Trophoblast cell (in vitro differentiated cells and primary cell): ENCODE results near the gene AKR1A1.
"Not testable (repeated sequence)": the region's sequence is repeated elsewhere in the genome, so short reads cannot be mapped to it uniquely, and the experiment has no call there.

Experiments
- DNase-seq, 2 donors: peaks; one replicate each; pipeline ENCODE4 v3.0.0-alpha.2; 2016
- H2AFZ ChIP-seq: 2 replicates; pipeline ENCODE4 v1.6.1; 2013; ENCODE audit warnings: low read length, moderate library complexity, mild to moderate bottlenecking; ENCODE audit not compliant: insufficient read depth, poor library complexity
- H2AK5ac ChIP-seq: 2 replicates; pipeline ENCODE4 v1.6.1; 2013; ENCODE audit warnings: mild to moderate bottlenecking, low read length
- H2BK120ac ChIP-seq: 2 replicates; pipeline ENCODE4 v1.6.1; 2013; ENCODE audit warnings: low read length, mild to moderate bottlenecking, moderate library complexity; ENCODE audit not compliant: insufficient read depth, poor library complexity
- H2BK12ac ChIP-seq: 2 replicates; pipeline ENCODE4 v1.6.1; 2013; ENCODE audit warnings: mild to moderate bottlenecking, low read length, moderate library complexity
- H2BK5ac ChIP-seq: 2 replicates; pipeline ENCODE4 v1.6.1; 2013; ENCODE audit warnings: low read length, low read depth, moderate library complexity, mild to moderate bottlenecking; ENCODE audit not compliant: poor library complexity
- H3K14ac ChIP-seq: 2 replicates; pipeline ENCODE4 v1.6.1; 2013; ENCODE audit warnings: mild to moderate bottlenecking, low read length
- H3K18ac ChIP-seq: 2 replicates; pipeline ENCODE4 v1.6.1; 2013; ENCODE audit warnings: mild to moderate bottlenecking, low read length
- H3K23ac ChIP-seq: 2 replicates; pipeline ENCODE4 v1.6.1; 2013; ENCODE audit warnings: low read length
- H3K27ac ChIP-seq: 2 replicates; pipeline ENCODE4 v1.5.1; 2013; ENCODE audit warnings: low read depth, mild to moderate bottlenecking, inconsistent platforms, low read length, moderate library complexity
- H3K27me3 ChIP-seq: 2 replicates; pipeline ENCODE4 v1.6.1; 2013; ENCODE audit warnings: inconsistent platforms, mild to moderate bottlenecking, low read length, moderate library complexity; ENCODE audit not compliant: insufficient read depth
- H3K36me3 ChIP-seq, 2 experiments: 1 replicate in 1 of 2; 2 replicates in 1 of 2; pipeline ENCODE4 v1.6.1; 2013; ENCODE audit warnings: low read length in 2 of 2, mild to moderate bottlenecking in 2 of 2, moderate library complexity in 1 of 2; ENCODE audit not compliant: insufficient read depth in 2 of 2, control insufficient read depth in 1 of 2
- H3K4ac ChIP-seq: 2 replicates; pipeline ENCODE4 v1.6.1; 2013; ENCODE audit warnings: low read depth, mild to moderate bottlenecking, low read length, moderate library complexity
- H3K4me1 ChIP-seq, 2 experiments: 1 replicate in 1 of 2; 2 replicates in 1 of 2; pipeline ENCODE4 v1.6.1; 2013; ENCODE audit warnings: low read length in 2 of 2, mild to moderate bottlenecking in 2 of 2, moderate library complexity in 1 of 2; ENCODE audit not compliant: insufficient read depth in 2 of 2, control insufficient read depth in 1 of 2
- H3K4me2 ChIP-seq: 2 replicates; pipeline ENCODE4 v1.6.1; 2013; ENCODE audit warnings: inconsistent platforms, mild to moderate bottlenecking, low read length, moderate library complexity
- H3K4me3 ChIP-seq: 2 replicates; pipeline ENCODE4 v1.5.1; 2013; ENCODE audit warnings: mild to moderate bottlenecking, low read depth, low read length, inconsistent platforms
- H3K79me1 ChIP-seq: one replicate; pipeline ENCODE4 v1.6.1; 2013; ENCODE audit warnings: low read length
- H3K79me2 ChIP-seq: 2 replicates; pipeline ENCODE4 v1.6.1; 2013; ENCODE audit warnings: low read length, mild to moderate bottlenecking; ENCODE audit not compliant: control insufficient read depth, insufficient read depth, poor library complexity
- H3K9ac ChIP-seq: 2 replicates; pipeline ENCODE4 v1.6.1; 2013; ENCODE audit warnings: mild to moderate bottlenecking, low read length
- H3K9me3 ChIP-seq: 2 replicates; pipeline ENCODE4 v1.6.1; 2013; ENCODE audit warnings: low read depth, mild to moderate bottlenecking, control low read depth, inconsistent platforms, low read length; ENCODE audit not compliant: insufficient read depth
- H4K12ac ChIP-seq: 2 replicates; pipeline ENCODE4 v1.6.1; 2013; ENCODE audit warnings: low read depth, mild to moderate bottlenecking, low read length, moderate library complexity
- H4K8ac ChIP-seq: 2 replicates; pipeline ENCODE4 v1.6.1; 2013; ENCODE audit warnings: low read depth, mild to moderate bottlenecking, low read length, moderate library complexity
- H4K91ac ChIP-seq: one replicate; pipeline ENCODE4 v1.6.1; 2013; ENCODE audit warnings: low read depth, mild to moderate bottlenecking, low read length, moderate library complexity
- WGBS: extraction: QIAGEN DNeasy Blood & Tissue Kit; methylation state at CpG from one replicate; pipeline ENCODE4 v1.1.7; 2013; ENCODE audit warnings: missing lambda C conversion rate; ENCODE audit not compliant: insufficient read length, insufficient coverage; ENCODE audit errors: extremely low coverage; 5-methylcytosine and 5-hydroxymethylcytosine counted together

The AKR1A1 gene

DNA sequence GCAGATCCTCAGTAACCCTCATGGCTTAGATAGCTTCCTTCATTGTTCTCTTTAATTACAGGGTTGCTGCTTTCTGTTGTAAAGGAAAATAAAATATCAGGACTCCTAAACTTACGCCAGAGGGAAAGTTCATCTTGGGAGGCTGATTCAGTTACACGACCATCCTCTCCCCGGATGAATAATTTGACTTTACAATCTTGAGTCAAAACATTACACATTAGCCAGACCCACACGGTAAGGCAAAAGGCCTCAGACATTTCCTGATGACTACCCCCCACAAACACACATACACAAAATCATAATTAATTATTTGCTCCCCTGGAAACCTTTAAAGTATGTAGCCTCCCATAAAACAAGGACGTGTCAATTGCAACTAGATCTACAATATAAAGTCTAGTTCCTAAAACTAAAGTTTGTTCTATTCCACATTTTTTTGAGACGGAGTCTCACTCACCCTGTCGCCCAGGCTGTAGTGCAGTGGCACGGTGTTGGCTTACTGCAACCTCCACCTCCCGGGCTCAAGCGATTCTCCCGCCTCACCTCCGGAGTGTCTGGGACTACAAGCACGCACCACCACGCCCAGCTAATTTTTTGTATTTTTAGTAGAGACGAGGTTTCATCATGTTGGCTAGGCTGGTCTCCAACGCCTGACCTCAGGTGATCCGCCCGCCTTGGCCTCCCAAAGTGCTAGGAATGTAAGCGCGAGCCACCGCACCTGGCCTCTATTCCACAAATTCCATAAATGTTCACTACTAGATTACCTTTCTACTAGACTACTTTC is 28.1 kb upstream of the AKR1A1 start:
- H4K91ac ChIP-seq: peak overlapping the region; percentile 89
- peak overlapping the region; percentile 4 for H3K9ac ChIP-seq
- no peaks in the 10 kb centered on the region for H3K9me3 ChIP-seq
- peaks cover 20% of the 10 kb centered on the region for H3K79me2 ChIP-seq
- H2AK5ac ChIP-seq: peak overlapping the region; percentile 67
- peak overlapping the region; percentile 92 for H4K12ac ChIP-seq
- H3K4ac ChIP-seq: peak overlapping the region; percentile 87
- WGBS: no CpG with 5 or more reads among the region's 21 CpGs
- peak overlapping the region; percentile 24 for H2AFZ ChIP-seq
- no peak overlapping the region for H3K18ac ChIP-seq
- H2BK5ac ChIP-seq: peak overlapping the region; percentile 91
- peak; percentile 80 to 82 for DNase-seq
- no peak overlapping the region for H3K23ac ChIP-seq
- H3K4me3 ChIP-seq: peak overlapping the region; percentile 52
- peak overlapping the region; percentile 72 for H2BK120ac ChIP-seq
- H3K36me3 ChIP-seq: peaks cover 3 to 4% of the 10 kb centered on the region in 2 experiments
- peaks cover 0 to 12% of the 10 kb centered on the region in 2 experiments for H3K4me1 ChIP-seq
- H2BK12ac ChIP-seq: peak overlapping the region; percentile 43
- peak overlapping the region; percentile 83 for H3K4me2 ChIP-seq
- H3K27ac ChIP-seq: peak overlapping the region; percentile 85
- no peaks in the 10 kb centered on the region for H3K27me3 ChIP-seq
- peak overlapping the region; percentile 90 for H4K8ac ChIP-seq
- peak overlapping the region; percentile 87 for H3K14ac ChIP-seq
- H3K79me1 ChIP-seq: peaks cover 15% of the 10 kb centered on the region

DNA sequence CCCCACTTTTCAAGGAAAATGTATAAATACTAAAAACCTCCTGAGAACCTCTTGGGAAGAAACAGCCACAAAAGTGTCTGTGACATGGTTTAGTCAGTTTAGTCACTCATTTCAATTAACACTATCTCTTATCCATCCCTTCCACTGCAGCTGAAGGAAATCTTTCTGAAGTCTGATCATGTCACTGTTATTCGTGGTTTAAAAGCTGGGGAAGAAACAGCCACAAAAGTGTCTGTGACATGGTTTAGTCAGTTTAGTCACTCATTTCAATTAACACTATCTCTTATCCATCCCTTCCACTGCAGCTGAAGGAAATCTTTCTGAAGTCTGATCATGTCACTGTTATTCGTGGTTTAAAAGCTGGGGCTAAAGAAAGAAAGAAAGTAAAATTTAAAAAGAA is 27.1 kb upstream of the AKR1A1 start:
- H4K12ac ChIP-seq, H3K14ac ChIP-seq, H4K91ac ChIP-seq, H3K9me3 ChIP-seq, H3K27me3 ChIP-seq, H3K18ac ChIP-seq, H2BK120ac ChIP-seq, H2AFZ ChIP-seq, H3K27ac ChIP-seq, H3K23ac ChIP-seq, H2BK5ac ChIP-seq, H2BK12ac ChIP-seq, H3K4ac ChIP-seq, H4K8ac ChIP-seq, H3K4me2 ChIP-seq, H3K4me3 ChIP-seq, DNase-seq, H3K36me3 ChIP-seq, H2AK5ac ChIP-seq, H3K9ac ChIP-seq: not testable (repeated sequence)
- H3K79me1 ChIP-seq: peaks cover 15% of the 10 kb centered on the region
- peaks cover 0 to 12% of the 10 kb centered on the region in 2 experiments for H3K4me1 ChIP-seq
- no CpG with 5 or more reads among the region's 2 CpGs for WGBS
- peaks cover 20% of the 10 kb centered on the region for H3K79me2 ChIP-seq

DNA sequence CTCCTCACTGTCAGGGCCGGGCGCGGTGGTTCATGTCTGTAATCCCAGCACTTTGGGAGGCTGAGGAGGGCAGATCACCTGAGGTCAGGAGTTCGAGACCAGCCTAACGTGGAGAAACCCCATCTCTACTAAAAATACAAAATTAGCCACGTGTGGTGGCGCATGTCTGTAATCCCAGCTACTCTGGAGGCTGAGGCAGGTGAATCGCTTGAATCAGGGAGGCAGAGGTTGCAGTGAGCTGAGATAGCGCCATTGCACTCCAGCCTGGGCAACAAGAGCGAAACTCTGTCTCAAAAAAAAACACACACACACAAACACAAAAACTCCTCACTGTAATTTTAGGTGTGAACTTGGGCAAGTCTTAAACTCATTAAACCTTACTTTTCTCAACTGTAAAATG is 26.7 kb upstream of the AKR1A1 start:
- H3K9me3 ChIP-seq, DNase-seq: not testable (repeated sequence)
- peak overlapping the region; percentile 18 for H2BK120ac ChIP-seq

DNA sequence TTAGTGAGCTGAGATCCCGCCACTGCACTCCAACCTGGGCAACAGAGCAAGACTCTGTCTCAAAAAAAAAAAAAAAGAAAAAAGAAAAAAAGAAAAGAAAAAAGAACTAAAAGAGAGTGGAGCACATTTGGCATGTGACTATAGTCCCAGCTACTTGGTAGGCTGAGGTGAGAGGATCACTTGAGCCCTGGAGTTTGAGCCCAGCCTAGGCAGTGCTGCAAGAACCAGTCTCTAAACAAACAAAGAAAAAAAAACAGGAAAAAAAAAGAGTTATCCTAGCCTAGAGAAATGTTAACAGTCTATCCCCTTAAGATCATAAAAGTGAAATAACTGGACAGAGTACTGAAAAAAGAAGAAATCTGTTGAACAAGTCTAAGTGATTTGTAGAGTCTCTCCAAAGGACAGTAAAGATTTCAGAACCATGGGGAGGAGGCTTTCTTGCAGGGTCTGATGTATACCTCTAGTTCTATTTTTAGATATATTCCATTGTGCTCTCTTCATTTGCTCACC is 24.4 kb upstream of the AKR1A1 start:
- Histone ChIP-seq H3K36me3 (no peaks in the 10 kb centered on the region), H2BK12ac (no peak overlapping the region), H3K27ac (no peak overlapping the region), H3K4me3 (no peak overlapping the region), H2AK5ac (no peak overlapping the region), H3K79me2 (peaks cover 7% of the 10 kb centered on the region), H3K9me3 (no peaks in the 10 kb centered on the region), H4K8ac (no peak overlapping the region), H3K14ac (no peak overlapping the region), H3K4me2 (no peak overlapping the region), H4K12ac (no peak overlapping the region), H3K23ac (no peak overlapping the region), H3K4ac (no peak overlapping the region), H4K91ac (no peak overlapping the region), H3K18ac (no peak overlapping the region), H3K9ac (no peak overlapping the region), H2AFZ (no peak overlapping the region), H3K79me1 (peaks cover 12% of the 10 kb centered on the region), H3K27me3 (no peaks in the 10 kb centered on the region), H2BK5ac (no peak overlapping the region), H3K4me1 (peaks cover 0 to 8% of the 10 kb centered on the region in 2 experiments), H2BK120ac (no peak overlapping the region)
- no CpG with 5 or more reads among the region's 1 CpG for WGBS
- DNase-seq: no peak

More for the DNA sequence above, 26.7 kb upstream of the AKR1A1 start:
- H3K4me1 ChIP-seq: peaks cover 0 to 12% of the 10 kb centered on the region in 2 experiments
- H4K91ac ChIP-seq, H3K14ac ChIP-seq, H2BK12ac ChIP-seq, H4K8ac ChIP-seq, H3K4me3 ChIP-seq, H3K36me3 ChIP-seq, H2AK5ac ChIP-seq, H2BK5ac ChIP-seq, H3K4ac ChIP-seq, H3K9ac ChIP-seq, H4K12ac ChIP-seq, H2AFZ ChIP-seq, H3K27ac ChIP-seq, H3K4me2 ChIP-seq, H3K23ac ChIP-seq, H3K27me3 ChIP-seq, H3K18ac ChIP-seq: not testable (repeated sequence)
- H3K79me2 ChIP-seq: peaks cover 20% of the 10 kb centered on the region
- WGBS: no CpG with 5 or more reads among the region's 10 CpGs
- peaks cover 15% of the 10 kb centered on the region for H3K79me1 ChIP-seq
